ENCODE results near the gene STUM.

- TF ChIP-seq CTCF (conservative IDR thresholded peaks at IDR 0.05 in 1 of 2, IDR thresholded peaks at IDR 0.05 in 1 of 2; ENCODE audit: extremely low read depth in 1 of 2, insufficient read depth in 1 of 2, low read depth in 1 of 2, low read length in 2 of 2) (no peak), EZH2 (IDR thresholded peaks at IDR 0.05; ENCODE audit: borderline replicate concordance, low read length) (no peak)
Observed at GRCh38 chr1:226581650-226582330, 33.2 kb downstream of the STUM start.
